Right lobe of liver (tissue), 6 donors: ENCODE measurements around the gene ZNF394. TPM values are rescaled to one million over a fixed set of nuclear protein-coding genes. Genes with fewer than 3 reads are reported as not detected.

Experiments used
- ATAC-seq, 4 donors: fragments of 200-7000 bp; cut with Tn5 transposase; one replicate each; pipeline ENCODE4 v1.9.1; 2020; ENCODE audit warnings: mild to moderate bottlenecking in 4 of 4, moderate library complexity in 4 of 4
- DNase-seq, 3 donors: peaks; one replicate each; pipeline ENCODE4 v3.0.0-alpha.2; 2020
- H3K27ac ChIP-seq, 3 donors: fragments of 200-600 bp; one replicate each; pipeline ENCODE4 v1.8.0; 2022
- H3K27me3 ChIP-seq, 2 donors: fragments of 200-600 bp; one replicate each; pipeline ENCODE4 v1.8.0; 2022
- H3K36me3 ChIP-seq, 4 donors: fragments of 200-600 bp; sonication (generic) in 1 of 4; one replicate each; pipeline versions ENCODE4 v1.5.1 to v1.8.0; 2017 to 2022; ENCODE audit warnings: control low read depth in 1 of 4
- H3K4me1 ChIP-seq, 4 donors: fragments of 200-600 bp; sonication (generic) in 1 of 4; one replicate each; pipeline versions ENCODE4 v1.5.1 to v1.8.0; 2017 to 2022; ENCODE audit warnings: control low read depth in 1 of 4
- H3K4me3 ChIP-seq, 3 donors: fragments of 200-600 bp; one replicate each; pipeline ENCODE4 v1.8.0; 2022
- H3K9me3 ChIP-seq, 4 donors: fragments of 200-600 bp; sonication (generic) in 1 of 4; one replicate each; pipeline versions ENCODE4 v1.5.1 to v1.8.0; 2017 to 2022; ENCODE audit warnings: control low read depth in 1 of 4
- POLR2A ChIP-seq: fragments of 450-650 bp; IDR thresholded peaks from one replicate; pipeline ENCODE4 v1.6.1; 2017; ENCODE audit warnings: antibody characterized with exemption, mild to moderate bottlenecking
- WGBS: methylation state at CpG from one replicate; pipeline ENCODE4 v1.1.6; 2018; ENCODE audit warnings: low coverage, low lambda C conversion rate; ENCODE audit not compliant: insufficient coverage; ENCODE audit errors: missing lambda C conversion rate; 5-methylcytosine and 5-hydroxymethylcytosine counted together
- intact Hi-C, 2 donors: fragments of 100-400 bp; cut with DNase I; formaldehyde crosslinking; loops; one replicate each; pipeline versions ENCODE4 v1.11.2 to v1.14.1; 2022
- total RNA-seq, 6 experiments: library from RNA; depleted of rRNA in 2 of 6; stranded (reverse); fragments of >200 nt in 2 of 6; fragmentation: NEBNext Ultra II Directional in 3 of 6; extraction: Animal tissue kit (Norgen Biotek cat#: 25700) in 3 of 6; gene quantifications; one replicate each; pipeline versions ENCODE4 v1.1.0 to v1.2.4, GENCODE V29; 2016 to 2023
- TF ChIP-seq, protein P1 (sequence below), 4 donors: fragments of 200-600 bp in 3 of 4; fragments of 450-650 bp in 1 of 4; IDR thresholded peaks; one replicate each; pipeline versions ENCODE4 v1.5.1 to v1.8.0; 2016 to 2022; ENCODE audit warnings: antibody characterized with exemption in 4 of 4, mild to moderate bottlenecking in 2 of 4
- donor health status: DM: no; HTN: yes; CAD: no.
- donor health status: DM: no; HTN: no; CAD: no.
- donor health status: DM: no; HTN: no; CAD: no.
- donor health status: DM: no; HTN: yes; CAD: no.
- donor health status: DM: no; HTN: yes; CAD: no.

The ZNF394 gene
- total RNA-seq, 6 experiments from 2014 or later, result 6.6 to 12.3 (median 9.4) TPM

DNA sequence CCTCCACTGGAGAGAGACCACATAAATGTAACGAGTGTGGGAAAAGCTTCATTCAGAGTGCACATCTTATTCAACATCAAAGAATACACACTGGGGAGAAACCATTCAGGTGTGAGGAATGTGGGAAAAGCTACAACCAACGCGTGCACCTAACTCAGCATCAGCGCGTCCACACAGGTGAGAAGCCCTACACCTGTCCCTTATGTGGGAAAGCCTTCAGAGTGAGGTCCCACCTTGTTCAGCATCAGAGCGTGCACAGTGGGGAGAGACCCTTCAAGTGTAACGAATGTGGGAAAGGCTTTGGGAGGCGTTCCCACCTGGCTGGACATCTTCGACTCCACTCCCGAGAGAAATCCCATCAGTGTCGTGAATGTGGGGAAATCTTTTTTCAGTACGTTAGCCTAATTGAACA lies 31.3 kb upstream of the ZNF394 start:
- TF ChIP-seq, protein P1, sequence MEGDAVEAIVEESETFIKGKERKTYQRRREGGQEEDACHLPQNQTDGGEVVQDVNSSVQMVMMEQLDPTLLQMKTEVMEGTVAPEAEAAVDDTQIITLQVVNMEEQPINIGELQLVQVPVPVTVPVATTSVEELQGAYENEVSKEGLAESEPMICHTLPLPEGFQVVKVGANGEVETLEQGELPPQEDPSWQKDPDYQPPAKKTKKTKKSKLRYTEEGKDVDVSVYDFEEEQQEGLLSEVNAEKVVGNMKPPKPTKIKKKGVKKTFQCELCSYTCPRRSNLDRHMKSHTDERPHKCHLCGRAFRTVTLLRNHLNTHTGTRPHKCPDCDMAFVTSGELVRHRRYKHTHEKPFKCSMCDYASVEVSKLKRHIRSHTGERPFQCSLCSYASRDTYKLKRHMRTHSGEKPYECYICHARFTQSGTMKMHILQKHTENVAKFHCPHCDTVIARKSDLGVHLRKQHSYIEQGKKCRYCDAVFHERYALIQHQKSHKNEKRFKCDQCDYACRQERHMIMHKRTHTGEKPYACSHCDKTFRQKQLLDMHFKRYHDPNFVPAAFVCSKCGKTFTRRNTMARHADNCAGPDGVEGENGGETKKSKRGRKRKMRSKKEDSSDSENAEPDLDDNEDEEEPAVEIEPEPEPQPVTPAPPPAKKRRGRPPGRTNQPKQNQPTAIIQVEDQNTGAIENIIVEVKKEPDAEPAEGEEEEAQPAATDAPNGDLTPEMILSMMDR (IDR thresholded peaks at IDR 0.05), result no peak
- no peak for TF ChIP-seq POLR2A
- Histone ChIP-seq H3K4me1 (no peaks in the 10 kb centered on the region), H3K4me3 (no peak overlapping the region), H3K27me3 (no peaks in the 10 kb centered on the region), H3K36me3 (peaks cover 0 to 26% (median 15%) of the 10 kb centered on the region in 4 donors), H3K27ac (no peak overlapping the region), H3K9me3 (peaks cover 0 to 34% (median 17%) of the 10 kb centered on the region in 4 donors)
- no peak for DNase-seq
- WGBS, result 98% methylated on average over 8 of the region's 12 CpGs
- ATAC-seq, result no peak
- intact Hi-C loops, result no loop called here

DNA sequence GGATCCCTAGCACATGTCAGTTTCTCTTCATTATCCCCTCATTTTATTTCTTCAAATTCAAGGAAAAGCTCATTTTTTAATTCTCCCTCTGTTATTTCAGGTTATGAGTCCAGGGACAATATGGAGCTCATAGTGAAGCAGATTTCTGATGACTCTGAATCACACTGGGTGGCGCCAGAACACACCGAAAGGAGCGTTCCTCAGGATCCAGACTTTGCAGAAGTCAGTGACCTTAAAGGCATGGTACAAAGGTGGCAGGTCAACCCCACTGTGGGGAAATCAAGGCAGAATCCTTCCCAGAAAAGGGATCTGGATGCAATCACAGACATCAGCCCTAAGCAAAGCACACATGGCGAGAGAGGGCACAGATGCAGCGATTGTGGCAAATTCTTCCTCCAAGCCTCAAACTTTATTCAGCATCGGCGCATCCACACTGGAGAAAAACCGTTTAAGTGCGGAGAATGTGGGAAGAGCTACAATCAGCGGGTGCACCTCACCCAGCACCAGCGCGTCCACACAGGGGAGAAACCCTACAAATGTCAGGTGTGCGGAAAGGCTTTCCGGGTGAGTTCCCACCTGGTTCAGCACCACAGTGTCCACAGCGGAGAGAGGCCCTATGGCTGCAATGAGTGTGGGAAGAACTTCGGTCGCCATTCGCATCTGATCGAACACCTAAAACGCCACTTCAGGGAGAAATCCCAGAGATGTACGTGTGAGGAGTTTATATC lies 25.8 kb upstream of the ZNF394 start:
- WGBS, result 98% methylated on average over 10 of the region's 21 CpGs
- H3K4me3 ChIP-seq, result no peak overlapping the region
- peaks cover 0 to 8% (median 3%) of the 10 kb centered on the region in 4 donors for H3K9me3 ChIP-seq
- no peaks in the 10 kb centered on the region for H3K27me3 ChIP-seq
- no peak overlapping the region for H3K27ac ChIP-seq
- DNase-seq (peak in 1 of 3 donors; percentile 24), ATAC-seq (peak; percentile 38 to 52 (median 44))
- intact Hi-C loops, result no loop called here
- peaks cover 0 to 33% (median 15%) of the 10 kb centered on the region in 4 donors for H3K36me3 ChIP-seq
- H3K4me1 ChIP-seq, result no peaks in the 10 kb centered on the region
- TF ChIP-seq POLR2A, result no peak
- TF ChIP-seq, protein P1 (IDR thresholded peaks at IDR 0.05), result peak in 2 of 4 donors; percentile 5 to 22

DNA sequence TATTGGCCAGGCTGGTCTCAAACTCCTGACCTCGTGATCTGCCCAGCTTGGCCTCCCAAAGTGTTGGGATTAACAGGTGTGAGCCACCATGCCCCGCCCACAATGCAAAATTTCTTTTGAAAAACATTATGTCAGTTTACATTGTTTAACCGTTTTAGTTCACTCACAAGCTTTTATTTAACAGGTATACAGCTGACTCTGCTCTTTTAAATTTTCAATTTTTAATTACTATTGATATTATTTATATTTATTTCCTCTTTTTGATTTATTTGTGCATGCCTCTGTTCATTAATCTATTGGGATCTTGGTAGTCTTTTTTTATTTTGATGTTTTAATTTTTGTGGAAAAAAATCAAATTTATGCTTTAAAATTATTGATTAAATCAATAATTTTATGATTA lies 21.3 kb upstream of the ZNF394 start:
- Histone ChIP-seq H3K9me3 (no peaks in the 10 kb centered on the region), H3K36me3 (peaks cover 0 to 39% (median 7%) of the 10 kb centered on the region in 4 donors), H3K4me3 (no peak overlapping the region), H3K4me1 (no peaks in the 10 kb centered on the region), H3K27me3 (no peaks in the 10 kb centered on the region), H3K27ac (no peak overlapping the region)
- no peak for TF ChIP-seq POLR2A
- TF ChIP-seq, protein P1 (IDR thresholded peaks at IDR 0.05), result no peak
- ATAC-seq, result no peak
- intact Hi-C loops, result no loop called here
- DNase-seq, result no peak
- WGBS, result 82% methylated on average over 3 of the region's 3 CpGs

DNA sequence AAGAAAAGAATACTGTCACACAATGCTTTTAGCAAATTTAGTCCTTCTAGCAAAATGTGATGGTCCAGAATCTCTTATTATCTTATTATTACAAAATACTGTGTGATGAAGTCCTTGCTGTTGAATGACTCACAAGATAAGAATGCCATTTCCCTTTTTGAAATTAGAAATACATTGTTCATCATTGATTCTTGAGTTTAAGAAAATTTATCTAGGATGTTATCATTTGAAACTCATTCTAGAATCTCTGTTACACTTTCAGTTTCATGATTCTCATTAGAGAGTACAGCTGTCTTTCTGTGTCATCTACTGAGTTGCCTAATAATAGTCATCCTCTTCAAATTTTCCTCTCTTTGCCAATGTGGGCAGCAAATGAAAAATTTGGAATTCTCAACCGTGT lies 14.0 kb upstream of the ZNF394 start:
- H3K4me1 ChIP-seq, result no peaks in the 10 kb centered on the region
- no peak overlapping the region for H3K4me3 ChIP-seq
- ATAC-seq (no peak), DNase-seq (no peak)
- H3K27me3 ChIP-seq, result no peaks in the 10 kb centered on the region
- no peak overlapping the region for H3K27ac ChIP-seq
- no peaks in the 10 kb centered on the region for H3K9me3 ChIP-seq
- H3K36me3 ChIP-seq, result peaks cover 0 to 41% (median 2%) of the 10 kb centered on the region in 4 donors
- WGBS, result 100% methylated on average over 1 of the region's 1 CpG
- TF ChIP-seq, protein P1 (IDR thresholded peaks at IDR 0.05), result no peak
- no peak for TF ChIP-seq POLR2A
- intact Hi-C loops, result no loop called here
